ENCODE results near the gene MFN2. TPM values are rescaled to one million over a fixed set of nuclear protein-coding genes. Genes with fewer than 3 reads are reported as not detected.

Gene MFN2
- total and polyA plus RNA-seq, 2 of the 8 experiments (the other 6 are each of a cell fraction or from before 2014, with no cell fraction given), result 34.0 to 62.5 TPM

DNA sequence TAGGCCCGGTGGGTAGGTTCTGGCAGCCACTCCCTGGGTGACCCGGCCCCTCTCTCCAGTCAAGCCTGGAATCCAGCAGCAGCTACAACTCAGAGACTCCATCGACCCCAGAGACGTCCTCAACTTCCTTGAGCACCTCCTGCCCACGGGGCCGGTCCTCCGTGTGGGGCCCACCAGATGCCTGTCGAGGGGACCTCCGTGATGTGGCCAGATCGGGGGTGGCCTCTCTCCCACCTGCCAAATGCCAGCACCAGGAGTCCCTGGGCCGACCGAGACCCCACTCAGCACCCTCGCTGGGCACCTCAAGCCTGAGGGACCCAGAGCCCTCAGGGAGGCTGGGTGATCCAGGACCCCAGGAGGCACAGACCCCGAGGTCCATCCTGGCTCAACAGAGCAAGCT is 41.8 kb downstream of the MFN2 start:
- Histone ChIP-seq H4K20me1 (replicated peaks in 1 of 2; ENCODE audit: control insufficient read depth in 1 of 2, insufficient read depth in 2 of 2, low read length in 2 of 2) (peaks cover 4 to 6% of the 10 kb centered on the region in 2 experiments), H3K18ac (ENCODE audit: extremely low read depth, low read length) (no peak overlapping the region), H4K91ac (replicated peaks; ENCODE audit: insufficient read length, low read length) (no peak overlapping the region), H2BK5ac (ENCODE audit: low read depth, low read length) (no peak overlapping the region), H4K8ac (ENCODE audit: extremely low read depth, insufficient read depth, low read length) (no peak overlapping the region), H3K14ac (ENCODE audit: insufficient read length) (no peak overlapping the region), H3K9me3 (ENCODE audit: insufficient read depth in 2 of 2, low read depth in 1 of 2, low read length in 1 of 2) (no peaks in the 10 kb centered on the region), H3K56ac (replicated peaks; ENCODE audit: insufficient read length, low read depth, low read length) (no peak overlapping the region), H3K36me3 (ENCODE audit: control insufficient read depth in 2 of 4, insufficient read depth in 4 of 4, low read length in 3 of 4) (peaks cover 5 to 53% (median 24%) of the 10 kb centered on the region in 4 experiments), H4K5ac (ENCODE audit: insufficient read length, low read depth, low read length) (no peak overlapping the region), H3K4me1 (replicated peaks in 1 of 4; ENCODE audit: control insufficient read depth in 3 of 4, insufficient read depth in 4 of 4, low read length in 3 of 4) (peaks cover 0 to 7% (median 0%) of the 10 kb centered on the region in 4 experiments; a peak in 4 of 7 replicates), H3K9ac (replicated peaks in 1 of 4; ENCODE audit: extremely low read depth in 1 of 4, low read depth in 3 of 4, low read length in 3 of 4) (no peak overlapping the region), H3K79me1 (ENCODE audit: low read depth, low read length) (peaks cover 8% of the 10 kb centered on the region), H3K4me3 (ENCODE audit: extremely low read depth in 1 of 4, insufficient read depth in 2 of 4, low read depth in 3 of 4, low read length in 4 of 4) (no peak overlapping the region), H2BK12ac (ENCODE audit: low read depth, low read length) (no peak overlapping the region), H3K27ac (ENCODE audit: low read depth, low read length) (no peak overlapping the region), H2BK120ac (replicated peaks; ENCODE audit: low read depth, low read length) (no peak overlapping the region), H2AK5ac (ENCODE audit: low read depth, low read length) (no peak overlapping the region), H3K4me2 (ENCODE audit: insufficient read depth in 1 of 2, low read depth in 2 of 2, low read length in 2 of 2) (no peak overlapping the region), H3K23me2 (ENCODE audit: low read depth, low read length) (peaks cover 5% of the 10 kb centered on the region), H2BK15ac (ENCODE audit: low read length) (no peak overlapping the region), H2AFZ (ENCODE audit: low read length) (no peak overlapping the region), H3K27me3 (replicated peaks in 1 of 4; ENCODE audit: control insufficient read depth in 3 of 4, extremely low read depth in 1 of 4, insufficient read depth in 3 of 4, low read length in 3 of 4) (no peaks in the 10 kb centered on the region), H3K79me2 (ENCODE audit: control insufficient read depth in 1 of 2, insufficient read depth in 2 of 2, low read length in 2 of 2) (peaks cover 0 to 24% of the 10 kb centered on the region in 2 experiments), H3K23ac (ENCODE audit: insufficient read length) (no peak overlapping the region), H2BK20ac (ENCODE audit: low read length) (no peak overlapping the region), H3K4ac (replicated peaks; ENCODE audit: insufficient read length, low read depth, low read length) (no peak overlapping the region)
- DNase-seq (ENCODE audit: low read depth in 1 of 2, low spot score in 2 of 2), result no peak
- 98% methylated on average over 13 of the region's 14 CpGs; no CpG with 5 or more reads in 1 of the 2 experiments for WGBS, 2 experiments (ENCODE audit: extremely low coverage in 1 of 2, insufficient coverage in 1 of 2, insufficient read length in 1 of 2, insufficient replicate concordance in 2 of 2, low coverage in 1 of 2, low lambda C conversion rate in 2 of 2, missing lambda C conversion rate in 1 of 2)
- ChIA-PET CTCF (ENCODE audit: partially characterized antibody) (interaction anchor here (0.6 to 1.7 kb wide), 3 partner anchors 10 to 138 kb away, joined by 3 to 6 read pairs (median 5); no protein-coding TSS in a partner anchor), POLR2A (ENCODE audit: partially characterized antibody) (interaction anchor here (1.4 to 9.5 kb wide), 3 partner anchors 9 to 113 kb away, joined by 3 to 66 read pairs (median 36); no protein-coding TSS in a partner anchor)
- no peak for FAIRE-seq
- TF ChIP-seq TBP (IDR thresholded peaks at IDR 0.05; ENCODE audit: low read depth, low read length) (no peak), CREB1 (IDR thresholded peaks at IDR 0.05) (no peak), ZNF274 (IDR thresholded peaks at IDR 0.05; ENCODE audit: borderline replicate concordance, extremely low read depth, low read length) (no peak), TCF12 (IDR thresholded peaks at IDR 0.05; ENCODE audit: low read depth, low read length) (no peak), CEBPB (IDR thresholded peaks at IDR 0.05; ENCODE audit: low read depth, low read length) (no peak), SUZ12 (IDR thresholded peaks at IDR 0.05; ENCODE audit: low read length) (no peak), HDAC2 (IDR thresholded peaks at IDR 0.05; ENCODE audit: borderline replicate concordance in 1 of 2, low read depth in 2 of 2, low read length in 2 of 2) (no peak), KDM1A (IDR thresholded peaks at IDR 0.05; ENCODE audit: borderline replicate concordance, low read length) (no peak), YY1 (IDR thresholded peaks at IDR 0.05; ENCODE audit: low read depth, low read length) (no peak), ASH2L (IDR thresholded peaks at IDR 0.05; ENCODE audit: low read length) (no peak), SIRT6 (IDR thresholded peaks at IDR 0.05; ENCODE audit: low read length) (no peak), PHF8 (conservative IDR thresholded peaks at IDR 0.05; ENCODE audit: low read depth, low read length) (no peak)
- TF ChIP-seq, protein P1, sequence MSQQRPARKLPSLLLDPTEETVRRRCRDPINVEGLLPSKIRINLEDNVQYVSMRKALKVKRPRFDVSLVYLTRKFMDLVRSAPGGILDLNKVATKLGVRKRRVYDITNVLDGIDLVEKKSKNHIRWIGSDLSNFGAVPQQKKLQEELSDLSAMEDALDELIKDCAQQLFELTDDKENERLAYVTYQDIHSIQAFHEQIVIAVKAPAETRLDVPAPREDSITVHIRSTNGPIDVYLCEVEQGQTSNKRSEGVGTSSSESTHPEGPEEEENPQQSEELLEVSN (IDR thresholded peaks at IDR 0.05), result no peak
- TF ChIP-seq, protein P2, sequence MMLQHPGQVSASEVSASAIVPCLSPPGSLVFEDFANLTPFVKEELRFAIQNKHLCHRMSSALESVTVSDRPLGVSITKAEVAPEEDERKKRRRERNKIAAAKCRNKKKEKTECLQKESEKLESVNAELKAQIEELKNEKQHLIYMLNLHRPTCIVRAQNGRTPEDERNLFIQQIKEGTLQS (IDR thresholded peaks at IDR 0.05; ENCODE audit: insufficient read depth, low read depth, low read length), result no peak

Data from H1 (cell line).